Measurements from ENCODE around the gene GNAS-AS1.

GRCh38 chr20:58888521-58889333, 38.0 kb upstream of the GNAS-AS1 start:
- TF ChIP-seq EZH2 (IDR thresholded peaks at IDR 0.05; ENCODE audit: low read length, missing control alignments) (no peak), CTCF (conservative IDR thresholded peaks at IDR 0.05 in 1 of 2, IDR thresholded peaks at IDR 0.05 in 1 of 2; ENCODE audit: low read depth in 1 of 2, low read length in 2 of 2) (no peak)
